Liver (tissue), 9 donors: ENCODE results near the gene TP53INP2. TPM values are rescaled to one million over a fixed set of nuclear protein-coding genes. Genes with fewer than 3 reads are reported as not detected.
"Not testable (repeated sequence)": the region's sequence is repeated elsewhere in the genome, so short reads cannot be mapped to it uniquely, and the experiment has no call there.

ENCODE experiments used
- DNase-seq: peaks from one replicate; pipeline ENCODE4 v3.0.0-alpha.2; 2017; ENCODE audit warnings: low spot score
- H3K27ac ChIP-seq, 2 donors: one replicate each; pipeline ENCODE4 v1.7.0; 2013; ENCODE audit warnings: inconsistent platforms in 2 of 2, low read length in 2 of 2, control low read depth in 1 of 2, low read depth in 1 of 2, mild to moderate bottlenecking in 1 of 2
- H3K27me3 ChIP-seq, 4 donors: one replicate each; pipeline versions ENCODE4 v1.6.1 to v1.7.0; 2013; ENCODE audit warnings: low read length in 3 of 4, inconsistent platforms in 1 of 4, mild to moderate bottlenecking in 1 of 4, moderate library complexity in 1 of 4; ENCODE audit not compliant: control insufficient read depth in 4 of 4, insufficient read depth in 4 of 4
- H3K36me3 ChIP-seq, 4 donors: one replicate each; pipeline versions ENCODE4 v1.6.1 to v1.7.0; 2013; ENCODE audit warnings: low read length in 3 of 4, mild to moderate bottlenecking in 3 of 4, low read depth in 1 of 4, moderate library complexity in 1 of 4; ENCODE audit not compliant: control insufficient read depth in 4 of 4, insufficient read depth in 3 of 4
- H3K4me1 ChIP-seq, 4 donors: one replicate each; pipeline versions ENCODE4 v1.6.1 to v1.7.0; 2013; ENCODE audit warnings: low read length in 3 of 4, mild to moderate bottlenecking in 3 of 4, moderate library complexity in 1 of 4; ENCODE audit not compliant: control insufficient read depth in 4 of 4, insufficient read depth in 4 of 4
- H3K4me3 ChIP-seq, 3 donors: one replicate each; pipeline versions ENCODE4 v1.6.1 to v1.7.0; 2013; ENCODE audit warnings: low read length in 3 of 3, control low read depth in 1 of 3, low read depth in 1 of 3, mild to moderate bottlenecking in 1 of 3
- H3K9ac ChIP-seq, 2 donors: one replicate each; pipeline ENCODE4 v1.7.0; 2013; ENCODE audit warnings: low read length in 2 of 2, mild to moderate bottlenecking in 2 of 2, moderate library complexity in 2 of 2, control low read depth in 1 of 2, low read depth in 1 of 2
- H3K9me3 ChIP-seq, 4 donors: one replicate each; pipeline versions ENCODE4 v1.6.1 to v1.7.0; 2013; ENCODE audit warnings: low read length in 3 of 4; ENCODE audit not compliant: control insufficient read depth in 4 of 4
- EGR1 ChIP-seq, 2 donors: IDR thresholded peaks; 2 replicates each; pipeline ENCODE4 v1.6.1; 2016 to 2018; ENCODE audit warnings: antibody characterized with exemption in 2 of 2, low read depth in 2 of 2
- FOXA1 ChIP-seq: IDR thresholded peaks from 2 replicates; pipeline ENCODE4 v1.6.1; 2016; ENCODE audit warnings: antibody characterized with exemption
- FOXA2 ChIP-seq: IDR thresholded peaks from 2 replicates; pipeline ENCODE4 v1.6.1; 2016; ENCODE audit warnings: antibody characterized with exemption
- GABPA ChIP-seq, 2 donors: IDR thresholded peaks in 1 of 2; conservative IDR thresholded peaks in 1 of 2; 2 replicates each; pipeline ENCODE4 v1.6.1; 2016; ENCODE audit warnings: antibody characterized with exemption in 2 of 2, mild to moderate bottlenecking in 1 of 2, moderate library complexity in 1 of 2
- HNF4A ChIP-seq, 2 donors: conservative IDR thresholded peaks; 2 replicates each; pipeline ENCODE4 v1.6.1; 2016; ENCODE audit warnings: antibody characterized with exemption in 2 of 2, mild to moderate bottlenecking in 2 of 2
- JUND ChIP-seq, 2 donors: IDR thresholded peaks; 2 replicates each; pipeline ENCODE4 v1.6.1; 2016; ENCODE audit warnings: antibody characterized with exemption in 2 of 2
- NR2F2 ChIP-seq: IDR thresholded peaks from 2 replicates; pipeline ENCODE4 v1.6.1; 2016; ENCODE audit warnings: antibody characterized with exemption
- RAD21 ChIP-seq, 2 donors: IDR thresholded peaks; 2 replicates each; pipeline ENCODE4 v1.6.1; 2016; ENCODE audit warnings: antibody characterized with exemption in 2 of 2, mild to moderate bottlenecking in 2 of 2
- SP1 ChIP-seq: IDR thresholded peaks from 2 replicates; pipeline ENCODE4 v1.6.1; 2018; ENCODE audit warnings: antibody characterized with exemption, mild to moderate bottlenecking
- WGBS: extraction: QIAGEN DNeasy Blood & Tissue Kit; methylation state at CpG from one replicate; pipeline ENCODE4 v1.1.7; 2013; 5-methylcytosine and 5-hydroxymethylcytosine counted together
- polyA plus RNA-seq, 2 donors: library from polyadenylated mRNA; stranded (reverse) in 1 of 2; unstranded in 1 of 2; fragments of 200-250 nt in 1 of 2; fragments of >200 nt in 1 of 2; fragmentation: Nextera tagmentation in 1 of 2; extraction: Ambion mirVana in 1 of 2; gene quantifications; one replicate each; pipeline versions ENCODE4 v1.2.1 to v1.2.3, GENCODE V29; 2013 to 2015
- total RNA-seq, 2 donors: library from RNA; depleted of rRNA; stranded (reverse); fragments of >200 nt; gene quantifications; one replicate each; pipeline ENCODE4 v1.2.3, GENCODE V29; 2014
- TF ChIP-seq, protein P1 (sequence below): IDR thresholded peaks from 2 replicates; pipeline ENCODE4 v1.6.1; 2016; ENCODE audit warnings: antibody characterized with exemption, mild to moderate bottlenecking
- TF ChIP-seq, protein P2 (sequence below): fragments of 150-350 bp; IDR thresholded peaks from 2 replicates; pipeline ENCODE4 v1.5.1; 2017; ENCODE audit warnings: improper control_type of control experiment, low read depth, low read length; ENCODE audit not compliant: missing input control
- TF ChIP-seq, protein P3 (sequence below): IDR thresholded peaks from 2 replicates; pipeline ENCODE4 v1.6.1; 2016; ENCODE audit warnings: antibody characterized with exemption
- TF ChIP-seq, protein P4 (sequence below): IDR thresholded peaks from 2 replicates; pipeline ENCODE4 v1.6.1; 2016; ENCODE audit warnings: antibody characterized with exemption
- TF ChIP-seq, protein P5 (sequence below): IDR thresholded peaks from 2 replicates; pipeline ENCODE4 v1.6.1; 2016; ENCODE audit warnings: antibody characterized with exemption
- donor health status: healthy.
- donor health status: healthy.
- donor health status: healthy.
- donor health status: healthy.
- donor health status: healthy.

The TP53INP2 gene
- total and polyA plus RNA-seq, 4 donors: 3.0 to 14.5 (median 7.0) TPM

DNA sequence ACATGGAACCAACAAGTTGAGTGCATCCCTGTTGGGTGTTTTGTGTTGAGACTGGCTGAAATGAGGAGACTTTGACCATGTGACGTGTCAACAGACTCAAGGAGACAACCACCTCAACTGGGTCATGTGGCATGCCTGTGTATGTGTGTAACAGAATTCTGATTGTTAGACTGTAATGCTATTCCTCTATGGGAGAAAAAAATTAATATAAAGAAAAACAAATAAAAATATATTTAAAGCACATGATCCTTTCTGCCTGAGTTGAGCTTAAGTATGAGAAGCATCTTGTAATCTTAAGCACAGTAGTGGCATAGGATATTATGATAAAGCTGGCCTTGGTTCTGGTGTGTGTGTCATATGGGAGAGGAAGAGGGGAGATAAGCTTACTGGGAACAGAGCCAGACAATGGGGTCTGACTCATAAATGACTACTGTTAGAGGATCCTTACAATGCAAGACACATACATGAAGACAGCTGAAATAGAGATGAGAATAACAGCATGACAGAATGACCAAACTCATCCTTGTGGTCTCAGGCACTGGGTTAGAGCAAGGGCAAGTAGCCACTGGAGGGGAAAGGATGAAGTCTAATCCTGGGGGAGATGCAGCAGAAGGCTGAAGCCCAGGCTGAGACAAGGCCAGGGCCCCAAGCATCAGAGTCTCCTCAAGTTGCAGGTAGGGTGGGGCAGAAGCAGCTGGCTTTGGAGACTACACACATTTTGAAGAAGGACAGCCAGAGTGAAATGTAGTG, 9.2 kb downstream of the TP53INP2 start:
- DNase-seq: no peak

DNA sequence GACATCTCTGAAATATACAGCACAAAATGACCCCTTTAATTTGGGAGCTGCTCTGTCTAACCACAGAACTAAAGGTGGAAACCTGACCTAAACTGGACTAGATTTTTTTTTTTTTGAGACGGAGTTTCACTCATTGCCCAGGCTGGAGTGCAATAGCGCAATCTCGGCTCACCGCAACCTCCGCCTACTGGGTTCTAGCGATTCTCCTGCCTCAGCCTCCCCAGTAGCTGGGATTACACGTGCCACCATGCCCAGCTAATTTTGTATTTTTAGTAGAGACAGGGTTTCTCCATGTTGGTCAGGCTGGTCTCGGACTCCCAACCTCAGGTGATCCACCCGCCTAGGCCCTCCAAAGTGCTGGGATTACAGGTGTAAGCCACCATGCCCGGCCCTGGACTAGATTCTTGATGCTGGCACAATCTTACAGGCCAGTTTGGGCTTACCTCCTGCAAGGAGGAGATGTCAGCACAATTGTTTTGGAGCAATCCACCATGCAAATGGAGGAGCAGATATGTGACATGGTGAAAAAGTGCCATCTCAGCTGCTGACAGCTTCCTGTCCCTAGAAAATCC, 9.9 kb downstream of the TP53INP2 start:
- WGBS: 96% methylated on average over 10 of the region's 10 CpGs
- Histone ChIP-seq H3K27ac (peak overlapping the region in 1 of 2 donors; percentile 4), H3K4me1 (peaks cover 0 to 36% (median 26%) of the 10 kb centered on the region in 4 donors), H3K36me3 (peaks cover 0 to 15% (median 4%) of the 10 kb centered on the region in 4 donors)
- DNase-seq, H3K4me3 ChIP-seq, H3K27me3 ChIP-seq, H3K9me3 ChIP-seq, H3K9ac ChIP-seq: not testable (repeated sequence)

More for the DNA sequence above, 9.2 kb downstream of the TP53INP2 start:
- Histone ChIP-seq H3K4me3 (no peak overlapping the region), H3K4me1 (peaks cover 2 to 40% (median 29%) of the 10 kb centered on the region in 4 donors), H3K27ac (peak overlapping the region in 1 of 2 donors; percentile 9), H3K9me3 (no peaks in the 10 kb centered on the region), H3K36me3 (peaks cover 0 to 15% (median 4%) of the 10 kb centered on the region in 4 donors), H3K27me3 (no peaks in the 10 kb centered on the region), H3K9ac (no peak overlapping the region)
- peak in 1 of 2 donors; percentile 17 for TF ChIP-seq JUND (IDR thresholded peaks at IDR 0.05)
- TF ChIP-seq, protein P1, sequence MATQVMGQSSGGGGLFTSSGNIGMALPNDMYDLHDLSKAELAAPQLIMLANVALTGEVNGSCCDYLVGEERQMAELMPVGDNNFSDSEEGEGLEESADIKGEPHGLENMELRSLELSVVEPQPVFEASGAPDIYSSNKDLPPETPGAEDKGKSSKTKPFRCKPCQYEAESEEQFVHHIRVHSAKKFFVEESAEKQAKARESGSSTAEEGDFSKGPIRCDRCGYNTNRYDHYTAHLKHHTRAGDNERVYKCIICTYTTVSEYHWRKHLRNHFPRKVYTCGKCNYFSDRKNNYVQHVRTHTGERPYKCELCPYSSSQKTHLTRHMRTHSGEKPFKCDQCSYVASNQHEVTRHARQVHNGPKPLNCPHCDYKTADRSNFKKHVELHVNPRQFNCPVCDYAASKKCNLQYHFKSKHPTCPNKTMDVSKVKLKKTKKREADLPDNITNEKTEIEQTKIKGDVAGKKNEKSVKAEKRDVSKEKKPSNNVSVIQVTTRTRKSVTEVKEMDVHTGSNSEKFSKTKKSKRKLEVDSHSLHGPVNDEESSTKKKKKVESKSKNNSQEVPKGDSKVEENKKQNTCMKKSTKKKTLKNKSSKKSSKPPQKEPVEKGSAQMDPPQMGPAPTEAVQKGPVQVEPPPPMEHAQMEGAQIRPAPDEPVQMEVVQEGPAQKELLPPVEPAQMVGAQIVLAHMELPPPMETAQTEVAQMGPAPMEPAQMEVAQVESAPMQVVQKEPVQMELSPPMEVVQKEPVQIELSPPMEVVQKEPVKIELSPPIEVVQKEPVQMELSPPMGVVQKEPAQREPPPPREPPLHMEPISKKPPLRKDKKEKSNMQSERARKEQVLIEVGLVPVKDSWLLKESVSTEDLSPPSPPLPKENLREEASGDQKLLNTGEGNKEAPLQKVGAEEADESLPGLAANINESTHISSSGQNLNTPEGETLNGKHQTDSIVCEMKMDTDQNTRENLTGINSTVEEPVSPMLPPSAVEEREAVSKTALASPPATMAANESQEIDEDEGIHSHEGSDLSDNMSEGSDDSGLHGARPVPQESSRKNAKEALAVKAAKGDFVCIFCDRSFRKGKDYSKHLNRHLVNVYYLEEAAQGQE: no peak
- WGBS: 69% methylated on average over 1 of the region's 1 CpG

DNA sequence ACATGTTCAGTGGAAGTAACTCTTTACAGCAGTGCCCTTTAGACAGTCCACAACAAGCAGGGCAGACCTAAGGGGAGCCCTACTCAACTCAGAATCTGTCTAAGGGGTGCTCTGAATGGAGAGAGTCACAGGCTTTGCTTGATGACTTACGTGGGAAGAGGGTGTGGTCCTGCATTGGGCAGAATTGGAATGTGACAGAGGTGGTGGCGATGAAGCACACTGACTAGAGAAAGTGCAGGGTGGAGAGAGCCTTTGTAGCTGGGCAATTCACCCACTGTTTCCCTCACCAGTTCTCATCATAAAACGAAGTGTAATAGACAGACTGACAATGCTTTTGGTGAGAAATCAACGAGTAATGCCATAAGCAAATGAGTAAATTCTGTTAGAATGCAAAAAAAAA, 11.2 kb downstream of the TP53INP2 start:
- WGBS: 98% methylated on average over 4 of the region's 4 CpGs
- H3K4me3 ChIP-seq: no peak overlapping the region
- peaks cover 0 to 32% (median 22%) of the 10 kb centered on the region in 4 donors for H3K4me1 ChIP-seq
- DNase-seq: no peak
- H3K27ac ChIP-seq: no peak overlapping the region
- H3K36me3 ChIP-seq: peaks cover 0 to 15% (median 4%) of the 10 kb centered on the region in 4 donors
- no peaks in the 10 kb centered on the region for H3K9me3 ChIP-seq
- no peak overlapping the region for H3K9ac ChIP-seq
- no peaks in the 10 kb centered on the region for H3K27me3 ChIP-seq
- TF ChIP-seq FOXA2 (no peak), FOXA1 (no peak), SP1 (no peak), HNF4A (conservative IDR thresholded peaks at IDR 0.05) (no peak), NR2F2 (no peak), EGR1 (IDR thresholded peaks at IDR 0.05; ENCODE audit: low read depth in 2 of 2) (no peak), JUND (IDR thresholded peaks at IDR 0.05) (no peak), GABPA (IDR thresholded peaks at IDR 0.05 in 1 of 2, conservative IDR thresholded peaks at IDR 0.05 in 1 of 2) (no peak), RAD21 (IDR thresholded peaks at IDR 0.05) (no peak)
- TF ChIP-seq, protein P2, sequence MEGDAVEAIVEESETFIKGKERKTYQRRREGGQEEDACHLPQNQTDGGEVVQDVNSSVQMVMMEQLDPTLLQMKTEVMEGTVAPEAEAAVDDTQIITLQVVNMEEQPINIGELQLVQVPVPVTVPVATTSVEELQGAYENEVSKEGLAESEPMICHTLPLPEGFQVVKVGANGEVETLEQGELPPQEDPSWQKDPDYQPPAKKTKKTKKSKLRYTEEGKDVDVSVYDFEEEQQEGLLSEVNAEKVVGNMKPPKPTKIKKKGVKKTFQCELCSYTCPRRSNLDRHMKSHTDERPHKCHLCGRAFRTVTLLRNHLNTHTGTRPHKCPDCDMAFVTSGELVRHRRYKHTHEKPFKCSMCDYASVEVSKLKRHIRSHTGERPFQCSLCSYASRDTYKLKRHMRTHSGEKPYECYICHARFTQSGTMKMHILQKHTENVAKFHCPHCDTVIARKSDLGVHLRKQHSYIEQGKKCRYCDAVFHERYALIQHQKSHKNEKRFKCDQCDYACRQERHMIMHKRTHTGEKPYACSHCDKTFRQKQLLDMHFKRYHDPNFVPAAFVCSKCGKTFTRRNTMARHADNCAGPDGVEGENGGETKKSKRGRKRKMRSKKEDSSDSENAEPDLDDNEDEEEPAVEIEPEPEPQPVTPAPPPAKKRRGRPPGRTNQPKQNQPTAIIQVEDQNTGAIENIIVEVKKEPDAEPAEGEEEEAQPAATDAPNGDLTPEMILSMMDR: no peak
- TF ChIP-seq, protein P3, sequence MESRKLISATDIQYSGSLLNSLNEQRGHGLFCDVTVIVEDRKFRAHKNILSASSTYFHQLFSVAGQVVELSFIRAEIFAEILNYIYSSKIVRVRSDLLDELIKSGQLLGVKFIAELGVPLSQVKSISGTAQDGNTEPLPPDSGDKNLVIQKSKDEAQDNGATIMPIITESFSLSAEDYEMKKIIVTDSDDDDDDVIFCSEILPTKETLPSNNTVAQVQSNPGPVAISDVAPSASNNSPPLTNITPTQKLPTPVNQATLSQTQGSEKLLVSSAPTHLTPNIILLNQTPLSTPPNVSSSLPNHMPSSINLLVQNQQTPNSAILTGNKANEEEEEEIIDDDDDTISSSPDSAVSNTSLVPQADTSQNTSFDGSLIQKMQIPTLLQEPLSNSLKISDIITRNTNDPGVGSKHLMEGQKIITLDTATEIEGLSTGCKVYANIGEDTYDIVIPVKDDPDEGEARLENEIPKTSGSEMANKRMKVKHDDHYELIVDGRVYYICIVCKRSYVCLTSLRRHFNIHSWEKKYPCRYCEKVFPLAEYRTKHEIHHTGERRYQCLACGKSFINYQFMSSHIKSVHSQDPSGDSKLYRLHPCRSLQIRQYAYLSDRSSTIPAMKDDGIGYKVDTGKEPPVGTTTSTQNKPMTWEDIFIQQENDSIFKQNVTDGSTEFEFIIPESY: no peak
- TF ChIP-seq, protein P1: no peak
- TF ChIP-seq, protein P4, sequence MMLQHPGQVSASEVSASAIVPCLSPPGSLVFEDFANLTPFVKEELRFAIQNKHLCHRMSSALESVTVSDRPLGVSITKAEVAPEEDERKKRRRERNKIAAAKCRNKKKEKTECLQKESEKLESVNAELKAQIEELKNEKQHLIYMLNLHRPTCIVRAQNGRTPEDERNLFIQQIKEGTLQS: no peak
- TF ChIP-seq, protein P5, sequence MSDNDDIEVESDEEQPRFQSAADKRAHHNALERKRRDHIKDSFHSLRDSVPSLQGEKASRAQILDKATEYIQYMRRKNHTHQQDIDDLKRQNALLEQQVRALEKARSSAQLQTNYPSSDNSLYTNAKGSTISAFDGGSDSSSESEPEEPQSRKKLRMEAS: no peak
